OCI-LY1 (cell line): ENCODE measurements around the gene PATJ.

Source experiments
- H2AFZ ChIP-seq: fragments of 200-600 bp; sonication (generic), shearing (Covaris generic); 2 replicates; pipeline ENCODE4 v1.6.0; 2014; ENCODE audit warnings: antibody characterized with exemption, mild to moderate bottlenecking, low read length
- H3F3A ChIP-seq: fragments of 200-600 bp; sonication (generic), shearing (Covaris generic); 2 replicates; pipeline ENCODE4 v1.6.0; 2014; ENCODE audit warnings: mild to moderate bottlenecking, antibody characterized with exemption, low read length, moderate library complexity; ENCODE audit not compliant: insufficient read depth
- H3K27ac ChIP-seq: fragments of 200-600 bp; sonication (generic); 2 replicates; pipeline ENCODE4 v1.5.1; 2014; ENCODE audit warnings: low read length, mixed run types, mild to moderate bottlenecking, low read depth; ENCODE audit not compliant: poor library complexity, severe bottlenecking
- H3K27me3 ChIP-seq: fragments of 200-600 bp; sonication (generic); 2 replicates; pipeline ENCODE4 v1.6.0; 2014; ENCODE audit warnings: antibody characterized with exemption, mild to moderate bottlenecking, low read length, moderate library complexity; ENCODE audit not compliant: insufficient read depth
- H3K36me3 ChIP-seq: fragments of 200-600 bp; sonication (generic); 2 replicates; pipeline ENCODE4 v1.6.1; 2014; ENCODE audit warnings: mild to moderate bottlenecking, antibody characterized with exemption, low read length, moderate library complexity, mixed read lengths; ENCODE audit not compliant: insufficient read depth
- H3K4me1 ChIP-seq: fragments of 200-600 bp; sonication (generic); 2 replicates; pipeline ENCODE4 v1.5.1; 2014; ENCODE audit warnings: mild to moderate bottlenecking, low read length, moderate library complexity; ENCODE audit not compliant: insufficient read depth, severe bottlenecking
- H3K4me2 ChIP-seq: fragments of 200-600 bp; sonication (generic), shearing (Covaris generic); 2 replicates; pipeline ENCODE4 v1.6.1; 2014; ENCODE audit warnings: low read length
- H3K4me3 ChIP-seq: fragments of 200-600 bp; sonication (generic); 2 replicates; pipeline ENCODE4 v1.5.1; 2014; ENCODE audit warnings: low read length, low read depth, mild to moderate bottlenecking, mixed read lengths; ENCODE audit not compliant: poor library complexity, severe bottlenecking
- H3K79me2 ChIP-seq: fragments of 200-600 bp; shearing (Covaris generic); 2 replicates; pipeline ENCODE4 v1.6.1; 2016; ENCODE audit warnings: mixed run types, low read length, mixed read lengths; ENCODE audit not compliant: insufficient read depth
- H3K9ac ChIP-seq: fragments of 200-600 bp; sonication (generic), shearing (Covaris generic); 2 replicates; pipeline ENCODE4 v1.6.1; 2014; ENCODE audit warnings: mild to moderate bottlenecking, low read length, mixed read lengths
- H3K9me2 ChIP-seq: fragments of 200-600 bp; sonication (generic), shearing (Covaris generic); 2 replicates; pipeline ENCODE4 v1.6.1; 2014; ENCODE audit warnings: low read depth, mild to moderate bottlenecking, low read length, mixed read lengths
- H3K9me3 ChIP-seq: fragments of 200-600 bp; shearing (Covaris generic); 2 replicates; pipeline ENCODE4 v1.6.1; 2014; ENCODE audit warnings: low read length, mixed read lengths
- H4K20me1 ChIP-seq: fragments of 200-600 bp; sonication (generic), shearing (Covaris generic); 2 replicates; pipeline ENCODE4 v1.6.0; 2016; ENCODE audit warnings: mild to moderate bottlenecking, low read length; ENCODE audit not compliant: insufficient read depth
- EZH2 ChIP-seq: fragments of 200-600 bp; sonication (generic), shearing (Covaris generic); IDR thresholded peaks from 2 replicates; pipeline ENCODE4 v1.8.0; 2017; ENCODE audit warnings: borderline replicate concordance, mixed run types, mild to moderate bottlenecking, antibody characterized with exemption, low read length, moderate library complexity, mixed read lengths
- TF ChIP-seq, protein P1 (sequence below): fragments of 200-600 bp; sonication (generic), shearing (Covaris generic); IDR thresholded peaks from 2 replicates; pipeline ENCODE4 v1.5.1; 2017; ENCODE audit warnings: mild to moderate bottlenecking, antibody characterized with exemption, low read length, moderate library complexity, mixed read lengths

The PATJ gene

DNA sequence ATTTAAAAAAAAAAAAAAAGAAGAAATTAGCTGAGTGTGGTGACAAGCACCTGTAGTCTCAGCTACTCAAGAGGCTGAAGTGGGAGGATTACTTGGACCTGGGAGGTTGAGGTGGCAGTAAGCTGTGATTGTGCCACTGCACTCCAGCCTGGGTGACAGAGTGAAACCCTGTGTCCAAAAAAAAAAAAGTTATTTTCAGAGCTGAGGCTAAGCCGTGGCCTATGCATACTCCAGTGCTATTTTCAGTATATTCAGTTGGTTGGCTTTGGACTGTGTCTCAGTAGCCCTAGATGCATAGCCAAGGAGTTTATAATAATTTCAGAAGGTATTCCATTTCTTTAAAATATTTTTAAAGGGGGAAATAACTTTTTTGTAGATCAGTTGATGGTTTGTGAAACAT is 311.9 kb downstream of the PATJ start:
- Histone ChIP-seq H3K27ac (no peak overlapping the region), H3F3A (no peaks in the 10 kb centered on the region), H3K9ac (no peak overlapping the region), H3K4me3 (no peak overlapping the region), H3K9me3 (no peaks in the 10 kb centered on the region), H3K36me3 (no peaks in the 10 kb centered on the region), H3K79me2 (no peaks in the 10 kb centered on the region), H4K20me1 (no peaks in the 10 kb centered on the region), H3K4me1 (no peaks in the 10 kb centered on the region), H3K9me2 (no peaks in the 10 kb centered on the region), H2AFZ (no peak overlapping the region), H3K4me2 (no peak overlapping the region), H3K27me3 (no peaks in the 10 kb centered on the region)
- no peak for TF ChIP-seq EZH2
- TF ChIP-seq, protein P1, sequence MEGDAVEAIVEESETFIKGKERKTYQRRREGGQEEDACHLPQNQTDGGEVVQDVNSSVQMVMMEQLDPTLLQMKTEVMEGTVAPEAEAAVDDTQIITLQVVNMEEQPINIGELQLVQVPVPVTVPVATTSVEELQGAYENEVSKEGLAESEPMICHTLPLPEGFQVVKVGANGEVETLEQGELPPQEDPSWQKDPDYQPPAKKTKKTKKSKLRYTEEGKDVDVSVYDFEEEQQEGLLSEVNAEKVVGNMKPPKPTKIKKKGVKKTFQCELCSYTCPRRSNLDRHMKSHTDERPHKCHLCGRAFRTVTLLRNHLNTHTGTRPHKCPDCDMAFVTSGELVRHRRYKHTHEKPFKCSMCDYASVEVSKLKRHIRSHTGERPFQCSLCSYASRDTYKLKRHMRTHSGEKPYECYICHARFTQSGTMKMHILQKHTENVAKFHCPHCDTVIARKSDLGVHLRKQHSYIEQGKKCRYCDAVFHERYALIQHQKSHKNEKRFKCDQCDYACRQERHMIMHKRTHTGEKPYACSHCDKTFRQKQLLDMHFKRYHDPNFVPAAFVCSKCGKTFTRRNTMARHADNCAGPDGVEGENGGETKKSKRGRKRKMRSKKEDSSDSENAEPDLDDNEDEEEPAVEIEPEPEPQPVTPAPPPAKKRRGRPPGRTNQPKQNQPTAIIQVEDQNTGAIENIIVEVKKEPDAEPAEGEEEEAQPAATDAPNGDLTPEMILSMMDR: no peak

DNA sequence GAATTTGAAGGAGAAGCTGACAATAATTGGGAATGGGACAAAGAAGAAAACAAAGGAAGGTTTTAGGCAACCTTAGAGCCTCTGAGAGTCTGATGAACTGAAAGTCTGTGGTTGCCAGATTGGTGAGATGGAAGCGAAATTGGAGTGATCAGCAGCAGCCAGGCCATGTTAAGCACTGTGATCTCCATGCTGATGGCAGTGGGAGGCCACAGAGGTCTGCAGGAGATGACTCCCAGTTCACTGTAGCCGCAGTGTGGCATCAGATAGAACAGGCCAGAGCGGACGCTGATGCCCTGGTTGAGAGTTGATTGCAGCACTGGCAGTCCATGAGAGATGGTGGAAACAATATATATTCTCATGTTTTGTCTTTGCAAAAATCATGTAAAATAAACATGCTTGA is 314.9 kb downstream of the PATJ start:
- H3K79me2 ChIP-seq: no peaks in the 10 kb centered on the region
- H3F3A ChIP-seq: no peaks in the 10 kb centered on the region
- H3K9me3 ChIP-seq: no peaks in the 10 kb centered on the region
- TF ChIP-seq, protein P1: no peak
- no peak for TF ChIP-seq EZH2
- H3K36me3 ChIP-seq: no peaks in the 10 kb centered on the region
- no peak overlapping the region for H3K27ac ChIP-seq
- no peak overlapping the region for H2AFZ ChIP-seq
- no peaks in the 10 kb centered on the region for H3K9me2 ChIP-seq
- no peaks in the 10 kb centered on the region for H3K4me1 ChIP-seq
- no peak overlapping the region for H3K4me2 ChIP-seq
- no peak overlapping the region for H3K9ac ChIP-seq
- no peak overlapping the region for H3K4me3 ChIP-seq
- no peaks in the 10 kb centered on the region for H3K27me3 ChIP-seq
- H4K20me1 ChIP-seq: no peaks in the 10 kb centered on the region

DNA sequence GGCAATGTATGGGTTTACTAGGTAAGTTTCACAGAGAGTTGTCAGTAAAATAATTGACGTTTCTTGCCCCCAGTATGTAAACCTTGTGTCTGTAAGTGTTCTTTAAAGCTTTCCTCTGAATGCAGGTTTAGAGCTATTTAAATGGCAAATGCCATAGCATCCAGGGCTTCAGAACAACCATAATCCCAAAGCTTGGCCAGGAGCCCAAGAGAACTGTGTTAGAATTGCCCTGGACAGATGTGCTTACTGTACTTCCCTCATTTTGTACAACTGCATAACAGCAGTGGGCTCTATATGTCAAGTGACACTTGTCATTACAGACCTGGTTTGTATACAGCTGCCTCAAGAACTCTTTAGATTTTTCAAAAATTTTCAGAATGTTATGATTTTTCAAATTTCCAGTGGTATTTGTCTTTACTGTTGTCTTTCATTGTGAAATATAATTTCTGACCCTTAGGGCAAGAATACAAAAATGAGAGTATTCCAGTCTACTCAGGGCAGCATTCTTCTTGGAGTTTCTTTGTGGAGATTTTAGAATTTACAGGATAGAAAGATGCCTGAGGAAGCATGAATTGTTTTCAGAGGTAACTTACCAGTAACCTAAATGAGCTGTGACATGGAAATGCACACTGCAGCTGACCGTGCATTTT is 315.5 kb downstream of the PATJ start:
- Histone ChIP-seq H3K4me1 (no peaks in the 10 kb centered on the region), H3K79me2 (no peaks in the 10 kb centered on the region), H3K9me2 (no peaks in the 10 kb centered on the region), H3F3A (no peaks in the 10 kb centered on the region), H2AFZ (no peak overlapping the region), H3K4me3 (no peak overlapping the region), H3K27me3 (no peaks in the 10 kb centered on the region), H3K27ac (no peak overlapping the region), H4K20me1 (no peaks in the 10 kb centered on the region), H3K36me3 (no peaks in the 10 kb centered on the region), H3K9ac (no peak overlapping the region), H3K4me2 (no peak overlapping the region), H3K9me3 (no peaks in the 10 kb centered on the region)
- TF ChIP-seq, protein P1: no peak
- no peak for TF ChIP-seq EZH2
